Activated CD4-positive, alpha-beta T cell treated with anti-CD3 and anti-CD28 coated beads, Interleukin-2, Interleukin-4, amounts not matched to agents 100 ng/mL and 50 ng/mL, durations not matched to agents 16 hours and 8 hours (primary cell): ENCODE results near the gene TMEM150B.

Source experiments
- DNase-seq: peaks from one replicate; pipeline ENCODE4 v3.0.0-alpha.2; 2020; ENCODE audit warnings: low spot score

TMEM150B gene

DNA sequence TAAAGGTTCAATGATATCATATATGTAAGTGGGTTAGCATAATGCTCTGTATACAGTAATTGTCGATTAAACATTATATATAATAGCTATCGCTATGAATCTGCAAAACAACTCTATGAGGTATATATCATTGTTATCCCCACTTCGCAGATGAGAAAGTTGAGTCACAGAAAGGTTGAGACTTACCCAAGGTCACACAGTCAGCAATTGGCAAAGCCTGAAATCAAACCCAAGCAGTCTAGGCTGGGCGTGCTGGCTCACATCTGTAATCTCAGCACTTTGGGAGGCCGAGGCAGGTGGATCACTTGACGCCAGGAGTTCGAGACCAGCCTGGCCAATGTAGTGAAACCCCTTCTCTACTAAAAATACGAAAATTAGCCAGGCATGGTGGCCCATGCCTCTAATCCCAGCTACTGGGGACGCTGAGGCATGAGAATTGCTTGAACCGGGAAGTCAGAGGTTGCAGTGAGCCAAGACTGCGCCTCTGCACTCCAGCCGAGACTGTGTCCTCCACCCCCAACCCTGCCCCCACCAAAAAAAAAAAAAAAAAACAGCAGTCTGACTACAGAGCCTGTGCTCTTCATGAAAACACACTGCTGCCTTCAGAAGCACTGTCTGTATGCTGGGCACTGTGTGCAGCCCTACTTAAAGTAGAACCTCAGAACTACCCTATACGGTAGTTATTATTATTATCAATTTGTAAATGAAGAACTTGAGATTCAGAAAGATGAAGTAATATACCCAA is 46.6 kb downstream of the TMEM150B start:
- DNase-seq: no peak

GRCh38 chr19:55277494-55277893 is 47.6 kb downstream of the TMEM150B start:
- no peak for DNase-seq

DNA sequence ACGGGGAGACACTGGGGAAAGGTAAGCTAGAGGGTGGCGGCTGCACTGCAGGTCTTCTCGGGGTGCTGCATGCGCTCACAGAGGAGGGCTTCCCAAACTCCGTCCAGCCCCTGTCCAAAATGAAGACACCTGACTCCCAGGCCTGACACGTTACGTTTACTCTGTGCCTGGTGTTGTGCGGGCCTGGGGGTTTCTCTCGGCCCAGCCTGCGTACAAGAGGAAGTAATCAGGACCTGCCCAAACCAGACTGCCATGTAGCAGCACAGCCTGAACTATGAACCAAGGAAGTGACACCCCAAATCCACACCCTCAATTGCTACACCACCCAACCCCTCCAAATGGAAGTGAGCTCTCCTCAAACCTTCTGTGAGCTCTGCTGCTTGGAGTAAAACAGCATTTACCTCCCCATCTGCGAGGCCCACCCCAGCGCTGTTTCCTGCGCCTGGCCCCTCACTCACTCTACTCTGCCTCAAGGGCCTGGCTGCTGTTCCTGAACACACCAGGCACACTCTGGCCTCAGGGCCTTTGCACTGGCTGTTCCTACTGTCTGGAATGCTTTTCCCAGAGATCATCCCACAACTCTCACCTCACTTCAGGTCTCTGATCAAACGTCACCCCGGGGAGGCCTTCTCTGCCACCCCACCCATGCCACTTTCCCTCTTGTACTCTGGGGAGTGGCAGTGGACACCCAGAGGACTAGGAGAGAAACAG is 48.3 kb downstream of the TMEM150B start:
- DNase-seq: no peak

- peak; percentile 37 for DNase-seq
These were observed 49.1 kb downstream of the TMEM150B start for GRCh38 chr19:55275851-55276719.

DNA sequence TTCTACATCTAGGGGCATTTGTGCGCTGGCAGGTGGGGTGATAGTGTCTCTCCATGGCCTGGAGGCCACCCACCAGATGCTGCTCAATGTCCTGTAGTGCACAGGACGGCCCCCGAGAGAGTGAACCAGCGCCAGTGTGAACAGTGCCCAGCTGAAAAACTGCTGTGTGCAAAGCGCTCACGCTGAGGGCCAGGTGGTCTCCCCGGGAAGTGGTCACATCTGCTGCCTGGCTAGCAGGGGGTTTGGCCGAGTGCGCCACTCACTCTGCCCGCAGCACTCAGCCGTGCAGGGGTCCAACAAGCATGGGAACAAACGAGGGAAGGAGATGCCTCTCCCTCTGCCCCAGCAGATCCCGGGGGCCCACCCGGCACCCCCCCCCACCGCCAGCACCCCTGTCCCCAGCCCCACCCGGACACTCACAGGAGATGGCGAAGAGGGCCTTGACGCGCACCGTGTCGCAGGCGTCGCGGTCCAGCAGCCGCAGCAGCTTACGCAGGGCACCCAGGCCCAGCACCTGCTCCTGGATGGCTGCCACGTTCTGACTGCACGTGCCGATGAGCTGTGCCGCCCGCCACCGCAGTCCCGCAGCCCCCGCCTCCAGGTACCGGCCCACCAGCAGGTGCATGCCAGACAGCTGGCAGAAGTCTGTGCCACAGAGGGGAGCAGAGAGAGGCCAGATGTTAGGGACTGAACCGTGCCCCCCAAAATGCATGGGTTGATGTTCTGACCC is 51.0 kb downstream of the TMEM150B start:
- DNase-seq: no peak

- no peak for DNase-seq
These were observed 53.0 kb downstream of the TMEM150B start for GRCh38 chr19:55272142-55272541.

- no peak for DNase-seq
These were observed 54.8 kb downstream of the TMEM150B start for GRCh38 chr19:55270172-55270942.

- no peak for DNase-seq
These were observed 55.8 kb downstream of the TMEM150B start for GRCh38 chr19:55269299-55269698.

DNA sequence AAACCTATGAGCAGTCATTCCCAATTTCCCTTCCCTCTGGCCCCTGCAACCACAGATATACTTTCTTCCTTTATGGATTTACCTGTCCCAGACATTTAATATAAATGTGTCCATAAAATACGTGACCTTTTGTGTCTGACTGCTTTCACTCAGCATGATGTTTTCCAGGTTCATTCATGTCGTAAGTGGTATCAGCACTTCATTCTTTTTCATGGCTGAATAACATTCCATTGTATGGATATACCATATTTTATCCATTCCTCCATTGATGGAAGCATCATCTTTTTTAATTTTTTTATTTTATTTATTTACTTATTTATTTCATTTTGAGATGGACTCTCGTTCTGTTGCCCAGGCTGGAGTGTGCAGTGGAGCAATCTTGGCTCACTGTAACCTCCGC is 58.3 kb downstream of the TMEM150B start:
- no peak for DNase-seq

DNA sequence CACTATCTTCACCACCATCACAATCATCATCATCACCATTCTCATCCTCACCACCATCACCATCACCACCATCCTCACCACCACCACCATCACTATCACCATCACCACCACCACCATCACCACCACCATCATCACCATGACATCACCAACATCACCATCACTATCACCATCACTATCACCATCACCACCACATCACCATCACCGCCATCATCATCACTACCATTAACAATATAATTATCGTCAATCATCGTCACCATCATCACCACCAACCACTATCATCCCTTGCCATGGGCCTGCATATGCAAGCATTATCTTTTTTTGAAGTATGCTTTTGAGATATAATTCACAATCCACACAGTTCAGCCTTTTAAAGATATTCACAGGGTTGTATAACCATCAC is 58.7 kb downstream of the TMEM150B start:
- no peak for DNase-seq

- DNase-seq: no peak
These were observed 59.3 kb downstream of the TMEM150B start for GRCh38 chr19:55265723-55266386.

DNA sequence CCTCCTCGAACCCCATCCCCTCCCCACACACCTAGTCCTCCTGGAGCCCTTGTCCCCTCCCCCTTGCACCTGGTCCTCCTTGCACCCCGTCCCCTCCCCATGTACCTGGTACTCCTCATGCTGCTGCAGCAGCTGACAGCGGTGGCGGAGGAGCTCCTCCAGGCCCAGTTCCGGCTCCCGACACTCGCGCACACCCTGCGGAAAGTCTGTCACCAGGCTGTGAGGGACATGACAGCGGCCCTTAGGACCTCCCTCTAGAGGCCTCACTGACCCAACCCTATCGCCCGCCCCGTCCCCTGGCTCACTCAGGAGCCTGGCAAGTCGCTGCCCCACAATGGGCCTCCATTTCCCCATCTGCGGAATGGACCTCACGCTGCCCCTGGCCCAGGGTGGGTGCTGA is 60.0 kb downstream of the TMEM150B start:
- DNase-seq: no peak

GRCh38 chr19:55264531-55264930 is 60.6 kb downstream of the TMEM150B start:
- no peak for DNase-seq
